Activated CD4-positive, CD25-positive, alpha-beta regulatory T cell treated with anti-CD3 and anti-CD28 coated beads, Interleukin-2, amount 50 U/mL, for 72 hours (primary cell): Measurements from ENCODE around the gene CGB2.

ENCODE experiments used
- DNase-seq: peaks from one replicate; pipeline ENCODE4 v3.0.0; 2021

CGB2 gene

DNA sequence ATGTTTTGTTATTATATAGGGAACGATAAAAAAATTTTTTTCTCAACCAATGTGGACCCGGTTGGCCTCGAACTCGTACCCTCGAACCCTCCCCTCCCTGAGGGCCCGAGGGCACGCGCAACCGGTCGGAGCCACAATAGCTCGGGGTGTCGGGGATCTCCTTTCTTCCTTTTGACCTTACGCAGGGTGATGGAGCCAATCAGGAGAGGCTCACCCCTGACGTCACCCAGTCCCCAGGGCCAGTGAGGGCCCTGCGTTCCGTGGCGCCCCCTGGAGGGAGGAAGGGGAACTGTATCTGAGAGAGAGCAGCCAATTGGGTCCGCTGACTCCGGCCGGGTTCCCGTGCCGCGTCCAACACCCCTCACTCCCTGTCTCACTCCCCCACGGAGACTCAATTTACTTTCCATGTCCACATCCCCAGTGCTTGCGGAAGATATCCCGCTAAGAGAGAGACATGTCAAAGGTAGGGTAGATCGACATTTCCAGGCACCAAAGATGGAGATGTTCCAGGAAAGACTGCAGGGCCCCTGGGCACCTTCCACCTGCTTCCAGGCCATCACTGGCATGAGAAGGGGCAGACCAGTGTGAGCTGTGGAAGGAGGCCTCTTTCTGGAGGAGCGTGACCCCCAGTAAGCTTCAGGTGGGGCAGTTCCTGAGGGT lies at the start of gene CGB2:
TSS of gene CGB2 (plus strand) at position 249 of the 660 bp plus-strand sequence. CDS start at position 455, 206 bp downstream.
- DNase-seq = peak; percentile 76

DNA sequence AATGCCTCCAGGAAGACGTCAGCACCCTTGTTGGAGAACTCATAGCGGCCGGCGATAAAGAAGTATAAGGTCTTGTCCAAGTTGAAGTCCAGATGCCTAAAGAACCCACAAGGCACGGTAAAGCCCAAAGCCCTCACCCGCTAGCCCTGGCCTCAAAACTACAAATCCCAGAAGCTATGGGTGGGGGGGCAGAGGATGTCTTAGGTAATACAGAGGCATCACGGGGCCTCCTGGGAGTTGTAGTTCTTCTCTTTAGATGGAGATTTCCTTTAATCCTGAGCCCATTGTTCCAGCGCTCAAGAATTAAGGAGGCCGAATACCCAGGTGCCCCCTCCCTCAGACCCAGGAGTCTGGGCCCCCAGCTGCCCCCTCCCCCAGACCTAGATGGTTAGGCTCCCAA lies 49.4 kb upstream of the CGB2 start:
- DNase-seq = no peak

DNA sequence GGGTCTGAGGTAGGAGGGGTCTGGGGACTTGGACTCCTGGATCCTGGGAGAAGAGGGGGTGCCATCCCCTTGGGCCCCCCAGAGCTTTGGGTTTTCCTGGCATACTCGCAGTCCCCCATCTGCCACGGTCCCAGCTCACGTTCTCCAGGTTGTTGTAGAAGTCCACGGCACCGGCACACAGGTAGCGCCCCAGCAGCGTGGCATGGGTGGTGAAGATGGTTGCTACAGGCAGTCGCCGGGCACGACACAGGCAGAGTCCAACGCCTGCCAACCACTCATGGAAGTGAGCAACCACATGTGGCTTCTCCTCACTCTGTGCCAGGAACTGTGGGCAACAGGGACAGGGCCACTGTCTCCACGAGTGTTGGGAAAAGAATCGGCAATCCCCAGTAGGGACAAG lies 46.0 kb upstream of the CGB2 start:
- no peak for DNase-seq

DNA sequence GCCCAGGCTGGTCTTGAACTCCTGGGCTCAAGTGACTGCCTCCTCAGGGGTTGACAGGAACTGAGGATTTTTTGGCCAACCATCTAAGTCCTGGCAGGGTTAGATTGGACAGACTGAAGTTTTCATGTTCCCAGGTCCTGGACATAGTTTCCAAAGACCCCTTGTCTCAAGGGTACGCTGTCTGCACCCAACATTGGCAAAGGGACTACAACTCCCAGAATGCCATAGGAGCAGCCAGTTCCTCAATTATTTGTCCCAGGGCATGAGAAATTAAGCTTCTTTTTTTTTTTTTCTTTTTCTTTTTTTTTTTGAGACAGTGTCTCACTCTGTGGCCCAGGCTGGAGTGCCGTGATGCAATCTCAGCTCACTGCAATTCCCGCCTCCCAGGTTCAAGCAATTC lies 45.5 kb upstream of the CGB2 start:
- no peak for DNase-seq

DNA sequence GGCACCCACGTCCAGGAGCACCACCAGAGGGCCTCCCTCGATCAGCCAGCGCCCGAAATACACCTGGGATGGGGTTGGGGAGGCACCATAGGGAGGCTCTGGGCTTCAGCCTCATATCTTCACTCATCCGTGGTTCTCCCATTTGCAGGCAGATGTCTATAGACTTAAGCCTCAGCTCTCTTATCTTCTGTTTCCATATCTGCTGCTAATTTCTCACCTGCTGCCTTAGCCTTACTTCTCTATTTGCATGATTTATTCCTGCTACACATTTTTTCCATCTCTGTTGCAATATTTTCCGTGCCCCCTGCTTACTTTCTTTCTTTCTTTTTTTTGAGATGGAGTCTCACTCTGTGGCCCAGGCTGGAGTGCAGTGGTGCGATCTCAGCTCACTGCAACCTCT lies 44.4 kb upstream of the CGB2 start:
- DNase-seq = no peak

DNA sequence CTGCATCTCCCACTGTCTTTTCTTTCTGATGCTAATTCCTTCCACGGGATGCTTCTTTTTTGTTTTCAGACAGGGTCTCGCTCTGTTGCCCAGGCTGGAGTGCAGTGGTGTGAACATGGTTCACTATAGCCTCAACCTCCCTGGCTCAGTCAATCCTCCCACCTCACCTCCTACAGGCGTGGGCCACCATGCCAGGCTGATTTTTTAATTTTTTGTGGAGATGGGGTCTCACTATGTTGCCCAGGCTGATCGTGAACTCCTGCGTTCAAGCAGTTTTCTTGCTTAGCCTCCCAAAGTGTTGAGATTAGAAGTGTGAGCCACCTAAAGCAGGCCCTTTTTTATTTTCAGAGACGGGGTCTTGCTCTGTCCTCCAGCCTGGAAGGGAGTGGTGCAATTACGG lies 43.4 kb upstream of the CGB2 start:
- DNase-seq = no peak

DNA sequence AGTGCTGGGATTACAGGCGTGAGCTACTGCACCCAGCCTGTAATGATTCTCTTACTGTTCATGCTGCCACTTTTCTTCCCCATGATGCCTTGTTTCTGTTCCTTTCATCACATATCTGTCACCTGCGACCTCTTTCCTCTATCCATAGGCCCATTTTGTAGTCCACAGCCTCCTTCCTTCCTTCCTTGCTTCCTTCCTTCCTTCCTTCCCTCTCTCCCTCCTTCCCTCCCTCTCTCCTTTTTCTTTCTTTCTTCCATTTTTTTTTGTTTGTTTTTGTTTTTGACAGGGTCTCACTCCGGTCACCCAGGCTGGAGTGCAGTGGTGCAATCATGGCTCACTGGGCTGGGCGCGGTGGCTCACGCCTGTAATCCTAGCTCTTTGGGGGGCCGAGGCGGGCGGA lies 42.8 kb upstream of the CGB2 start:
- no peak for DNase-seq

DNA sequence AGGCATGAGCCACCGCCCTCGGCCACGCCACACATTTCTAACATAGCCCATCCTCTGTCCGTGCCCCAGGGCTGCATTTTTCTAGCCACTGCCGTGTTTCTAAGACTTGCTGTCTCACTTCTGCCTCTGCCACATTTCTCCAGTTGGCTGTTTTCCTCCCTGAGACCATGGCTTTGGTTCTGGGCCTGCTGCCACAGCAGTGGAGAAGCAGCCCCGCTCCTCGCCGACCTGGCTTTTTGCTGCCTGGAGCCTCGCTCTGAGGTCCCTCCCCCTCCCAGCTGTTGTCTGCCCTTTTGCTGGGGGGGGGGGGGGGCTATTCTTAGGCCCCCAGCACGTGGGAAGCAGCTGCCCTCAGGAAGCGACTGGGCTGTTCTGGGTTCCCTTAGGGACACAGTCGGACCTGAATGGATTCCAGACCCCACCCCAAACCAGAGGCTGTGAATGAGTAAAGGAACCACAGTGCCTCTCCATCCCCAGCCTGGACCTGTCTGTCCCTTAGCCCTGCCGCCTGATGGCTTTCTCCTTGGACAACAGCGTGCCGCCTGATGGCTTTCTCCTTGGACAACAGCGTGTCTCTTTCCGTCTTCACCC lies 41.9 kb upstream of the CGB2 start:
- DNase-seq = no peak

DNA sequence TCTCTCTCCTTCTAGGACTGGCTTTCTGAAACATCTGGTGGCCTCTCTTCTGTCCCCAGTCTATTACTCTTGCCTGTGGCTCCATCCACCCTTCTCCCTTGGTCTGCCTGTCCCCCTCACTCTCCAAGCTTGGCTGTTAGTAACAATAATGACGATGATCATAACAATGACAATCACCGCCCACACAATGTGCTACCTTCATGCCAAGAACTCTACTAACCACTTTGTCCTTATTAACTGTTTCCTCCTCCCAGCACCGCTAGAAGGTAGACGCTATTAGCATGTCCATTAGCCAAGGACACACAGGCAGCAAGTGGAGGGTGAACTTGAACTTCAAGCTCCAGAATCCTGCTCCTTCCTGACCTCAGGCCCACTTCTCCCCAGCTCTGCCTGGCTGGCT lies 41.3 kb upstream of the CGB2 start:
- DNase-seq = no peak

DNA sequence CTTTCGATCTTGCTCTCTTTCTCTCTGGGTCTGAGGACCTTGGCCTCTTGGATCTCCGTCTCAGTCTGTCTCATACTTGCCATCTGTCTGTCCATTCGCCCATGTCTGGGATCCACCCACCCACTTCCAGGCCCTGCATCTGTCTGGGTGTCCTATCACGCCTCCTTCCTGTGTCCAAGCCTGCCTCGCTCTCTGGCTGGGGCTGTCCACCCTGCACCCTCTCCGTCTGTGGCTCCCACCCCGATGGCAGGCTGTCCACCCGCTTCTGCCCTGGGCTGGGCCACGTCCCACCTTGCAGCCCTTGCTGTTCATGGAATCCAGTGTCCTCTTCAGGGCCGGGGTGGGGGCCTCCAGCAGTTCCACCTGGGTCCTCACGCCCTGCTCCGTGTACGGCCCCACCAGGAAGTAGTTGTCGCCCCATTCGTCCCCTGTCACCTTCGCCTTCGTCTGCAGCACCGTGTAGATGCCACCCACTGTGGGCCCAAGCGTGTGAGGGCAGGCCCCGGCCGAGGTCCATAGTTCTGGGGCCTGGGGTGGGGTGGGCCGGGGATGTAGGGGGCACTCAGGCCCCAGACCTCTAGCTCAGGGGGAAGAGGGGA lies 40.6 kb upstream of the CGB2 start:
- DNase-seq = no peak

DNA sequence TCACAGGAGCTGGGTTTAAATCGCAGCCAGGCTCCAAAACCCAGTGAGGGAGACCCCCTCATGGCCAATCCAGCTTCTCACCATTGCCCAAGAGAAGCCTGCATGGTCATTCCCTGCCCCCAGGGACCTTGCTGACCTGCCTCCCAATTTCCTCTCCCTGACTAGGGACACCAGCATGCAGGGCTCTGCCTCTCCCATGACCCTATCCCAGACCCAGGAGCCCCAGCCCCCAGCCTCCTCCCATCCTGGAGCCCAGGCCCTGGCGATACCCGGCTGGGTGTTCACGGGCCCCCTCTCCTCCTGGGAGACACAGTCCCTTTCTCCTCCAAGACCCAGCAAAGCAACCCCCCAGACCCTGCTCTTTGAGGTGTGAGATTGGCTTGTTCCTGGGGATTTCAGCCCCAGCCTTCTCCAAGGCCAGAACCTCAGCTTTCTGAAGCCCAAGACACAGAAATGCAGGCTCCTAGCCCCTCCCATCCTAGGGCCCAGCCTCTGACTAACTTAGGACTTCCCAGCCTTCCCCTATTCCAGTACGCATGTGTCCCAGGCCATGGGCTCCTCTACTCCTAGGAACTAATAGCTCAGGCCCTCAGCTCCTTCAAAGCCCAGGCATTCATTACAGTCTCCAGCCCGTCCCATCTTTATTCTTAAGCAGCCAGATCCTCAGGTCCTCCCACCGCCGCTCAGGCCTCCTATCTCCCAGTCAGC lies 39.7 kb upstream of the CGB2 start:
- no peak for DNase-seq

DNA sequence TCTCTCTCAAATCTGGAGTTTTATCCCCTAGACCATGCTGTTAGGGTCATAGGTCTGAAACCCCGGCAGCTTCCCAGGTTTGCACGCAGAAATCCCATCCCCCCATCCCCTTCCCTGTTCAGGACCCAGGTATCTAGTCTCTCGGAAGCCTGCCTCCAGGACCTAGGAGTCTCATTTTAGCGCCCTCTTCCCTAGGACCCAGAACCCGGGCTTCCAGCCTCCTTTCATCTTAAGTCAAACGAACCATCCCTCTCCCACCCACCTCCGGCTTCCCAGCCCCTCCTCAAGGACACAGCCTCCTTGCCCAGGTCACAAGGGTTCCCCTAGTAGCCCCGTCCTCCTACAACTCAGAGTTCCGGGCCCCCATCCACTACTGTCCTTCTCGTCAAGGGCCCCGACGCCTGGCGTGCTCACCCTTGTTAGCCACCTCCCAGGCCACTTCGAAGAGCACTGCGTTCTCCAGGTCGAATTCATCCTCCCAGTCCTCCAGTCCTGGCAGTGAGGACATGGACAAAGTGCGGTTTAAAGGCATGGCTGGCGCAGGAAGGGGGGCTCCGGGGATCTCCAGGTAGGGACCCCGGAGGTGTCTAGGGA lies 39.0 kb upstream of the CGB2 start:
- DNase-seq = no peak

DNA sequence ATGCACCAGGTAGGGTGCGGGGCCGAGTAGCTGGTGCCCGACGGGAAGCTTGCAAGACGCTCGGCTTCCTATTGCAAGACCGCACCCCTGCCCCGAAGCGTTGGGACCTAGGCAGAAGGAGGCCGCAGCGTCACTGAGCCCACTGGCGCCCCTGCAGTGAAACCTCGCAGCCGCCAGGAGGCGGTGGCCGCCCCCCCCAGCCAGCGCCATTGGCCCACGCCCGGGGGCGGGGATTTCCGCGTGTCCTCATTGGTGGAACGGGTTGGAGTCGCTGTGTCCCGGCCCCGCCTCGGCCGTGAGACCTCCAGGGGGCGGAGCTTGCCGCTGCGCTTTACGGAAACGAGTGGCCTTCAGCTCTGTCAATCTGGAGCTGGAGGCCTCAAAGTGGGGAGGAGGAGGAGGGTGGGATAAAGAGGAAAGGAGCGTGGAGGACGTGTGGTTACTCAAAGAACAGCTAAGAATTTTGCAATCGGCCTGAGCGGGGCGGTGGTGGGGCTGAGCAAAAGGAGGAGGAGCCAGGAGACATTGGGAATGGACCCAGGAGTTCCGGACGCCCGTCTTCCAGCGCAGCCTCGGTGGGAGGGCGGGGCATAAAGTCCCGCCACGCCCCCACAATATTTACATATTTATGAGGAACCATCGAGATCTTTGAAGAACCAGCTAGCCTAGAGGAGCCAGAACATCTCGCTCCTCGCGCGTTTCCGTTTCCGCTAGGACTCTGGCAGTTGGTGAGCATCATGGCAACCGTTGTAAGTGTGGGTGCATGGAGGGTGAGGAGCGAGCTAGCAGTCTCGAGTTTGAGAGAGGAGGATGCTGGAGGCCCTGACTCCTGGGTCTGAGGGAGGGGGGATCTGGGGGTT lies 38.3 kb upstream of the CGB2 start, which contains the start of the genes GYS1 and RUVBL2:
TSS of gene GYS1 (minus strand) at position 135 of the 860 bp plus-strand sequence. CDS start 197 bp downstream, outside the sequence.
TSS of gene RUVBL2 (plus strand) at position 713 of the 860 bp plus-strand sequence. CDS start at position 738, 25 bp downstream.
- peak; percentile 99 for DNase-seq

DNA sequence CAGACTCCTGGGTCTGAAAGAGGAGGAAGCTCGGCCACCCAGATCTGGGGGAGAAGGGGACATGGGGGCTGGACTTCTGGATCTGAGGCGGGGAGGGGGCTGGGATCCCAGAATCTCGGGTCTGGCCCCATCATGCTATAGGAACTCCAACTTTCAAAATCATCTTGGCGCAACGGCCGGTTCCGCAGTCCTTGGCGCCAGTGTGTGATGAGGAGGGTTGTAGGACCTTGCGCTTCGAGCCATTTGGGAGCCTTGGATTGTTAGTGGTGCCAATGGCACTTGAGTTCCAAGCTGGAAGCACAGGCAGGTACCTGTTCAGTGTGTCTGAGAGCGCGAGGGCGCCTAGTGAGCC lies 37.7 kb upstream of the CGB2 start:
- DNase-seq = no peak

DNA sequence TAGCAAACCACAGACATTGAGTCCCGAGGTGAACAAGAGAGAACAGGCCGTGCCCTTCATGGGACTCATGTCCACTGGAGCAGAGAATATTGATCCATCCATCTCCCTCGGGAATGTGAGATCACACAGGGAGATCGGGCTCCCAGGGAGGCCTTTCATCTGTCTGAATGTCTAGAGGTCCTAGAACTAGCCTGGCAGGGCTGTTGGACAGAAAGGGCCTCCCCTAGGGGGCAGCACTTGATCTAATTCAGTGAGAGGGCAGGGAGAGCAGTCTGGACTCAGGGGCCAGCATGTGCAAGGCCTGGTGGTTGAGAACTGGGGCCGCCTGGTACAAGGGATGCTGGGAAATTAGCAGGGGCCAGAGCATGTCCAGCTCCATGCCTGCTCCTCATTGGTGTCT lies 33.7 kb upstream of the CGB2 start:
- peak; percentile 53 for DNase-seq

DNA sequence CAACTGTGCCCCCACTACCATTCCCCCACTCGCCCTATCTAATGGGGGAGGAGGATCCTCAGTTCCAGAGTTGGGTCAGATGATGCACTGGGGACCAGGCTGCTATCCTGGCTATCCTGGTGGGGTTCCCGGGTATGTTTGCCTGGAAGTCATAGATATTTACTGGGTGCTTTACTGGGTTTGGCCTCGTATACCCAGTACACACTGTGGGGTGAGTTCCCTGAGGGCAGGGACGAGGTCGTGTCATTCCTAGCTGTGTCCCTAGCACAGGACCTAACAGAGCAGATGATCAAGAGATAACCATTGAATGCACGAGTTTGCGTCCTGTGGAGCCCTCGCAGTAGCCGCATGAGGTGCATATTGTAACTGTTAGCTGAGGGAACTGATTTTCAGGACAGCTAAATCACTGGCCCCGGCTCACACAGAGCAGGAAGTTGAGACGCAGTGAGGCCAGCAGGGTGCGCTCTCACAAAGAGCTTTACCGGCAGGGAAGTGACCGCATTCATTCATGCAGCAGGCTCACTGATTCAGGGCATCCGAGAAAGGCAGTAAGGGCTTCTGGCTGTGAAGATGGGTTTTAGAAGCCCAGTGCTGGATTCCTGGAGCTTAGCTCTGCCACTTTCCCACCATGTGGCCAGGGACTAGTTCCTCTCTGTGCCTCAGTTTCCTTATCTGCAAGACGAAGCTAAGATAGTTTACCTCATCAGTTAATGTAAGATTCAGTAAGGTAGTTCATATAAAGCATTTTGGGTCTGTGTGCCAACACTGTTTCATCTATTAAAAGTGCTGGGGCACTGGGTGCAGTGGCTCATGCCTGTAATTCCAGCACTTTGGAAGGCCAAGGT lies 32.0 kb upstream of the CGB2 start:
- DNase-seq = peak; percentile 63

DNA sequence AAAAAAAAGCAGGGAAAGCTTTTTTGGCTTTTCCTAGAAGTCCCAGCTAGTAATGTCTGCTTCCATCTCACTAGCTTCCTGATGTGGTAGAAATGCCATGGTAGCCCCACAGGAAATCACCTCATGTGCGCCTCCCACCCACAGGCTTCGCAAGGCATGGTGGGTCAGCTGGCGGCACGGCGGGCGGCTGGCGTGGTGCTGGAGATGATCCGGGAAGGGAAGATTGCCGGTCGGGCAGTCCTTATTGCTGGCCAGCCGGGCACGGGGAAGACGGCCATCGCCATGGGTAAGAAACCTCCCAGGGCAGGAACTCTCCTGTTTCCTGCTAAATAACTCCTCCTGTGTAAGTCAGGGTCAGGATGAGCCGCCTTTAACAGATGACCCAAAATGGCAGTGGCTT lies 27.6 kb upstream of the CGB2 start:
- no peak for DNase-seq

DNA sequence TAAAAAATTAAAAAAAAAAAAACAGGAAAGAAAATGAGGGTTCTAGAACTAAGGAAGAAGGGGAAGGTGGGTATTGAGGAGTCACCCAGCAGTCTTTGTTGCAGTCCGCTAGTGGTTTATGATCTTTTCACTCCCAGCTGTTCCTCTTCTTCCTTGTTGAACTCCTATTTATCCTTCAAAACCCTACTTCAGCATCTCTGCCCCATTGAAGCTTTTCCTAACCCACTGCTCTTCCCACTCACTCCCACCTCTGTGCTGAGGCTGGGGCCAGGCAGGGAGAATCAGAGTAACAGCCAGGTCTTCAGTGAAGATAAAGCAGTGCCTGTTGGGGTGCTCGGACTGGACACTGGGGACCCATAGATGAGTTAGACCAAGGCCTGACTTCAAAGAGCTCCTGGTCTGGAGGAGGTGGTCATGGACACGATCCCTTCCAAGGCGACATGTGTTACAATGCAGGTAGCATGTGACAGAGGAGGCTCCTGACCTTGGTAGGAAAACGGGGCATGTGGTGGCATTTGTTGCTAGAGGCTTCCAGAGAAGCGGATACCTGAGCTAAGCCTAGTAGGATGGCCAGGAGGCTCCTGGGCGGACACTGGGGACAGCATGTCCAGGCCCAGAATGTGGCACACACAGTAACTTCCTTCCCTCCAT lies 26.6 kb upstream of the CGB2 start:
- no peak for DNase-seq

DNA sequence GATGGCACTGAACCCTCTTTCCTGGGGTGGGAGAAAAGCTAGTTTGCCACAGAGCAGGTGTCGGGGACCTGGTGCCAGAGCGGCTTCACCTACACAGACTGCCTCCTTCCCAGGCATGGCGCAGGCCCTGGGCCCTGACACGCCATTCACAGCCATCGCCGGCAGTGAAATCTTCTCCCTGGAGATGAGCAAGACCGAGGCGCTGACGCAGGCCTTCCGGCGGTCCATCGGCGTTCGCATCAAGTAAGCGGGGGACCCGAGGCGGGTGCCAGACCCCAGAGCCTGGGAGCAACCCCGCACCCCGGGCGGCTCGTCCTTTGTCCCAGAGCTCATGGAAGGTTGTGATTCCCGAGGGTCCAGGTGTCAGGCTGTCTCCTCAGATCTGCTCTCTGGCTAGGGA lies 24.8 kb upstream of the CGB2 start:
- DNase-seq = no peak

DNA sequence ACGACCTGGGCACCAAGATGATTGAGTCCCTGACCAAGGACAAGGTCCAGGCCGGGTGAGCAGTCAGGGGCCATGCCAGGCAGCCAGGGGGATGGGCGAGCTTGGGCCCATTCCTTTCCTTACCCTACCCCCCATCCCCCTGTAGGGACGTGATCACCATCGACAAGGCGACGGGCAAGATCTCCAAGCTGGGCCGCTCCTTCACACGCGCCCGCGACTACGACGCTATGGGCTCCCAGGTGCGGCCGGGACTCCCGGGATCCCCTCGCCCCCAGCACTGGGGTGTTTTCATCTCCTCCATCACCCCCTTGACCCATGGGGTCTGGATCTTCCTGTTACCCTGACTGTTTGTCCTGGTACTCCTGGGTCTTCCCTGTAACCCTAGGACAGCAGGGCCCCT lies 21.9 kb upstream of the CGB2 start:
- no peak for DNase-seq

DNA sequence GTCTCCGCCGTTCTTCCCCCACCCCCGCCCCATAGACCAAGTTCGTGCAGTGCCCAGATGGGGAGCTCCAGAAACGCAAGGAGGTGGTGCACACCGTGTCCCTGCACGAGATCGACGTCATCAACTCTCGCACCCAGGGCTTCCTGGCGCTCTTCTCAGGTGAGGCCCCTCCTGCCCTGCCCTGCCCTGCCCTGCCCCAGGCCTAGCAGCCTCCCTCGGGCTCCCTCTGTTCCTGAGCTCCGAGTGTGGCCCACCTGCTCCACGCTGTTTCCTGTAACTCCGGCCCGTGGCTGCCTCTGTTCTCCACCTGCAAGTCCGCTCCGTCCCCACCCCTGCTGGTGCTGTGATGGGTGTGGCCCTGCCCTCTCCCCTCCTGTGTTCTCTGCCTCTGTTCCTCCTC lies 21.2 kb upstream of the CGB2 start:
- DNase-seq = no peak
